ENCODE data around the gene RABL2B. TPM values are rescaled to one million over a fixed set of nuclear protein-coding genes. Genes with fewer than 3 reads are reported as not detected.

Gene RABL2B
- total RNA-seq, 1 experiment from 2014 or later: 36.7 TPM

DNA sequence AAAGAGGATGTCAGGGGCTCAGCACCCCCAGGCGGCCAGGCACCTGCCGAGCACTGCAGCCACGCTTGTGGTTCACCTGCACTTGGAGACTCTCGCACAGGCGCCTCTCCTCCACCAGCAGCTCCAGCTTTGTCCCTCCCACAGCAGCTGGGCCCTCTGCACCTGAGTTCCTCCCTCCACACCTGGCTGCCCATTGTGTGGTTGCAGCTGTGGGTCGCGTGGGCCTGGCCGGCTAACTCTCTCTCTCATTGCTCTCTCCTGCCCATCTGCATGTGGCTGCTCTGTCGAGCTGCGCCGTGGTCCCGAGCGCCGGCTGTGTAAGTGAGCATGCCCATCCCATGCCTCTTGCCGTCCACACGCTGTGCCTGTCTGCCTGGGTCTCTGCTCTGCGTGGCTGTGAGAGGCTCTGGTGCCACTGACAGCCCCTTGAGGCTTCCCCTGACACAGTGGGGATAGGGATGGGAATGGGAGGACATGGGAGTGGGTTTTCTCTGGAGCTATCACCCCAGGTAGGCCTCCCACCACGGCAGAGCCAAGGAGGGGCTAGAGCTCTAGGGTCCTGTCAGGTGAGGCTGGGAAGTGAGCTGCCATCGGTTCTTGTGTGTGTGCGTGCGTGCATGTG is 53.9 kb downstream of the RABL2B start:
- H3K9ac ChIP-seq (ENCODE audit: low read length): no peak overlapping the region
- POLR2A ChIA-PET: no interaction called here
- no peak overlapping the region for H3K4me2 ChIP-seq (ENCODE audit: low read length)
- H3K4me1 ChIP-seq (ENCODE audit: control insufficient read depth in 1 of 2, insufficient read depth in 2 of 2, low read length in 2 of 2): peaks cover 0 to 12% of the 10 kb centered on the region in 2 experiments; a peak in 2 of 4 replicates
- H3K4me3 ChIP-seq (replicated peaks in 1 of 2; ENCODE audit: low read depth in 1 of 2, low read length in 2 of 2): no peak overlapping the region
- intact Hi-C loops (cut with micrococcal nuclease): no loop called here
- RAD21 ChIA-PET (ENCODE audit: low non-redundant PET in 1 of 2, low total read pairs in 2 of 2, uncharacterized antibody in 2 of 2, unreplicated experiment in 2 of 2): no interaction called here
- H3K36me3 ChIP-seq (ENCODE audit: control insufficient read depth in 1 of 2, insufficient read depth in 2 of 2, low read length in 2 of 2): peaks cover 0 to 7% of the 10 kb centered on the region in 2 experiments; a peak in 3 of 4 replicates
- CTCF ChIA-PET: no interaction called here
- DNase-seq (ENCODE audit: low read depth, low spot score) (no peak), ATAC-seq (no peak)
- H3K9me2 ChIP-seq (ENCODE audit: insufficient read depth): no peaks in the 10 kb centered on the region
- no peak for TF ChIP-seq SP1 (IDR thresholded peaks at IDR 0.05; ENCODE audit: low read depth)
- no peak for TF ChIP-seq ZFX (IDR thresholded peaks at IDR 0.05)
- TF ChIP-seq ZBTB33 (IDR thresholded peaks at IDR 0.05; ENCODE audit: extremely low read depth, insufficient replicate concordance, low read length): no peak
- no peak for TF ChIP-seq SRF (IDR thresholded peaks at IDR 0.05; ENCODE audit: low read depth)
- no peak for TF ChIP-seq EGR1 (IDR thresholded peaks at IDR 0.05; ENCODE audit: low read depth)
- TF ChIP-seq POLR2A (IDR thresholded peaks at IDR 0.05; ENCODE audit: borderline replicate concordance, extremely low read depth, insufficient read depth, insufficient read length): no peak
- no peak for TF ChIP-seq EZH2 (IDR thresholded peaks at IDR 0.05)
- no peak for TF ChIP-seq TCF7L2 (IDR thresholded peaks at IDR 0.05; ENCODE audit: borderline replicate concordance, extremely low read depth, insufficient read depth, insufficient read length)
- TF ChIP-seq MAX (IDR thresholded peaks at IDR 0.05): no peak
- no peak for TF ChIP-seq YY1 (IDR thresholded peaks at IDR 0.05; ENCODE audit: extremely low read depth, insufficient replicate concordance, low read depth, low read length)
- TF ChIP-seq SIN3A (IDR thresholded peaks at IDR 0.05; ENCODE audit: low read depth): no peak
- no peak for TF ChIP-seq POLR2AphosphoS5 (IDR thresholded peaks at IDR 0.05; ENCODE audit: low read depth, low read length)
- TF ChIP-seq, protein P1, sequence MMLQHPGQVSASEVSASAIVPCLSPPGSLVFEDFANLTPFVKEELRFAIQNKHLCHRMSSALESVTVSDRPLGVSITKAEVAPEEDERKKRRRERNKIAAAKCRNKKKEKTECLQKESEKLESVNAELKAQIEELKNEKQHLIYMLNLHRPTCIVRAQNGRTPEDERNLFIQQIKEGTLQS (IDR thresholded peaks at IDR 0.05): no peak
- no peak for TF ChIP-seq ELF1 (IDR thresholded peaks at IDR 0.05; ENCODE audit: borderline replicate concordance, low read depth)
- no peak for TF ChIP-seq EZH2phosphoT487 (IDR thresholded peaks at IDR 0.05; ENCODE audit: borderline replicate concordance)
- H4K20me1 ChIP-seq (ENCODE audit: insufficient read depth): no peaks in the 10 kb centered on the region
- no peak overlapping the region for H2AFZ ChIP-seq (ENCODE audit: low read depth, low read length, poor library complexity, severe bottlenecking)
- H3K27ac ChIP-seq (ENCODE audit: low read depth, low read length): no peak overlapping the region
- H3K79me2 ChIP-seq (ENCODE audit: insufficient read depth, low read length): no peaks in the 10 kb centered on the region
- H3K9me3 ChIP-seq (ENCODE audit: control insufficient read depth in 1 of 2, insufficient read depth in 1 of 2, low read depth in 1 of 2, low read length in 2 of 2): no peaks in the 10 kb centered on the region
- no peaks in the 10 kb centered on the region for H3K27me3 ChIP-seq (ENCODE audit: insufficient read depth, low read length)
- BruUV-seq (replicated peaks): no TSS peak
